ENCODE data around the gene PRKACG.

Gene PRKACG

GRCh38 chr9:69018737-69019136, 4.8 kb upstream of the PRKACG start:
- H3K27ac ChIP-seq (ENCODE audit: low read length) = no peak overlapping the region
- H3K9ac ChIP-seq (ENCODE audit: low read length) = no peak overlapping the region
- no peaks in the 10 kb centered on the region for H3K79me2 ChIP-seq (ENCODE audit: low read length)
- H3K27me3 ChIP-seq (ENCODE audit: low read depth, low read length) = peaks cover 18% of the 10 kb centered on the region
- no peaks in the 10 kb centered on the region for H3K4me1 ChIP-seq (ENCODE audit: low read length)
- no peak overlapping the region for H2AFZ ChIP-seq (ENCODE audit: low read depth, low read length)
- no peaks in the 10 kb centered on the region for H4K20me1 ChIP-seq (ENCODE audit: insufficient read depth, low read length)
- H3K9me3 ChIP-seq (ENCODE audit: insufficient read depth, low read length) = no peaks in the 10 kb centered on the region
- TF ChIP-seq CTCF (IDR thresholded peaks at IDR 0.05; ENCODE audit: low read depth, low read length) = no peak
- no peak for TF ChIP-seq EZH2phosphoT487 (IDR thresholded peaks at IDR 0.05; ENCODE audit: low read depth)
- H3K36me3 ChIP-seq (replicated peaks; ENCODE audit: low read depth, low read length) = no peaks in the 10 kb centered on the region
- no peak overlapping the region for H3K4me2 ChIP-seq (ENCODE audit: low read length)
- H3K4me3 ChIP-seq (ENCODE audit: low read length) = no peak overlapping the region

- H3K27me3 ChIP-seq (ENCODE audit: low read depth, low read length) = peaks cover 7% of the 10 kb centered on the region
- no peak overlapping the region for H3K9ac ChIP-seq (ENCODE audit: low read length)
- H3K9me3 ChIP-seq (ENCODE audit: insufficient read depth, low read length) = no peaks in the 10 kb centered on the region
- TF ChIP-seq CTCF (IDR thresholded peaks at IDR 0.05; ENCODE audit: low read depth, low read length) (no peak), EZH2phosphoT487 (IDR thresholded peaks at IDR 0.05; ENCODE audit: low read depth) (no peak)
- no peaks in the 10 kb centered on the region for H3K79me2 ChIP-seq (ENCODE audit: low read length)
- no peak overlapping the region for H3K4me2 ChIP-seq (ENCODE audit: low read length)
- H3K36me3 ChIP-seq (replicated peaks; ENCODE audit: low read depth, low read length) = no peaks in the 10 kb centered on the region
- H4K20me1 ChIP-seq (ENCODE audit: insufficient read depth, low read length) = no peaks in the 10 kb centered on the region
- no peak overlapping the region for H3K4me3 ChIP-seq (ENCODE audit: low read length)
- no peak overlapping the region for H3K27ac ChIP-seq (ENCODE audit: low read length)
- H2AFZ ChIP-seq (ENCODE audit: low read depth, low read length) = no peak overlapping the region
- H3K4me1 ChIP-seq (ENCODE audit: low read length) = no peaks in the 10 kb centered on the region
Measured at GRCh38 chr9:69016191-69017096, 2.5 kb upstream of the PRKACG start.

- Histone ChIP-seq H3K4me2 (ENCODE audit: low read length) (no peak overlapping the region), H2AFZ (ENCODE audit: low read depth, low read length) (no peak overlapping the region), H4K20me1 (ENCODE audit: insufficient read depth, low read length) (no peaks in the 10 kb centered on the region), H3K27ac (ENCODE audit: low read length) (no peak overlapping the region), H3K9me3 (ENCODE audit: insufficient read depth, low read length) (no peaks in the 10 kb centered on the region), H3K4me1 (ENCODE audit: low read length) (no peaks in the 10 kb centered on the region), H3K27me3 (ENCODE audit: low read depth, low read length) (peaks cover 13% of the 10 kb centered on the region), H3K79me2 (ENCODE audit: low read length) (no peaks in the 10 kb centered on the region), H3K4me3 (ENCODE audit: low read length) (no peak overlapping the region), H3K9ac (ENCODE audit: low read length) (no peak overlapping the region), H3K36me3 (replicated peaks; ENCODE audit: low read depth, low read length) (no peaks in the 10 kb centered on the region)
- TF ChIP-seq EZH2phosphoT487 (IDR thresholded peaks at IDR 0.05; ENCODE audit: low read depth) (no peak), CTCF (IDR thresholded peaks at IDR 0.05; ENCODE audit: low read depth, low read length) (no peak)
Measured at GRCh38 chr9:69013382-69013727, 558 bp downstream of the PRKACG start.

- H3K4me3 ChIP-seq (ENCODE audit: low read length) = no peak overlapping the region
Measured at GRCh38 chr9:69012696-69013381, 1.1 kb downstream of the PRKACG start.

More at GRCh38 chr9:69012696-69013381, 1.1 kb downstream of the PRKACG start:
- Histone ChIP-seq H4K20me1 (ENCODE audit: insufficient read depth, low read length) (no peaks in the 10 kb centered on the region), H3K79me2 (ENCODE audit: low read length) (no peaks in the 10 kb centered on the region), H3K4me1 (ENCODE audit: low read length) (no peaks in the 10 kb centered on the region), H3K27ac (ENCODE audit: low read length) (no peak overlapping the region), H3K27me3 (ENCODE audit: low read depth, low read length) (peaks cover 13% of the 10 kb centered on the region), H3K9ac (ENCODE audit: low read length) (no peak overlapping the region), H3K36me3 (replicated peaks; ENCODE audit: low read depth, low read length) (no peaks in the 10 kb centered on the region), H3K4me2 (ENCODE audit: low read length) (no peak overlapping the region), H3K9me3 (ENCODE audit: insufficient read depth, low read length) (no peaks in the 10 kb centered on the region), H2AFZ (ENCODE audit: low read depth, low read length) (no peak overlapping the region)
- no peak for TF ChIP-seq EZH2phosphoT487 (IDR thresholded peaks at IDR 0.05; ENCODE audit: low read depth)
- TF ChIP-seq CTCF (IDR thresholded peaks at IDR 0.05; ENCODE audit: low read depth, low read length) = no peak
